SH-SY5Y (cell line): ENCODE measurements around the gene MYH16.

Experiments
- GATA2 ChIP-seq: IDR thresholded peaks from 2 replicates; pipeline ENCODE4 v1.6.1; 2011; ENCODE audit warnings: mild to moderate bottlenecking, low read depth, low read length
- GATA3 ChIP-seq: IDR thresholded peaks from 2 replicates; pipeline ENCODE4 v1.6.1; 2011; ENCODE audit warnings: low read depth, mild to moderate bottlenecking, low read length, moderate library complexity

DNA sequence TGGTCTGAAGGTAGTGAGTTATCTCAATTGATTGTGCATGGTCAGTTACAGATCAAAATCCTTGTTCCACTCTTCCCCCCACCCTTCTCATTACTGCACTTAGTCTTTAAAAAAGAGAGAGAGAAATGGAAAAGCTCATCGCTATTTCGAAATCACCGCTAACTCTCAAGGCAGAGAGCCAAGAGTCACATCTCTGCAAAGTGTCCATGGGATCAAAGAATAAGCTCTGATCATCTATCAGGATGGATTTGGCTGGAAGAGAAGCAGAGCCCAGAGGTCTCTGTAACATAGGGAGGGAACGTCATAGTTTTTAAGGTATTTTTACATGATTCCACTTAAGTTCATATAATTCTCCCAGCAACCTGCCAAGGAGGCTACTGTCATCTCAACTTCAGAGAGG is 30.0 kb upstream of the MYH16 start:
- no peak for TF ChIP-seq GATA2
- TF ChIP-seq GATA3: no peak
